Activated CD4-positive, alpha-beta T cell treated with anti-CD3 and anti-CD28 coated beads, Interleukin-2, amount 10 ng/mL, durations not matched to agents 24 days and 14 days (primary cell): ENCODE results near the gene CALCOCO1. TPM values are rescaled to one million over a fixed set of nuclear protein-coding genes. Genes with fewer than 3 reads are reported as not detected.
"Not testable (repeated sequence)": the region's sequence is repeated elsewhere in the genome, so short reads cannot be mapped to it uniquely, and the experiment has no call there.

ENCODE experiments used
- DNase-seq: peaks from one replicate; pipeline ENCODE4 v3.0.0; 2022
- H3K27ac Mint-ChIP-seq: one replicate; pipeline ENCODE4 v1.8.0; 2022; ENCODE audit warnings: mild to moderate bottlenecking, mixed read lengths
- H3K27me3 Mint-ChIP-seq: one replicate; pipeline ENCODE4 v1.8.0; 2022; ENCODE audit warnings: mixed read lengths
- H3K36me3 Mint-ChIP-seq: one replicate; pipeline ENCODE4 v1.8.0; 2022; ENCODE audit warnings: low read depth, mild to moderate bottlenecking, mixed read lengths
- H3K4me1 Mint-ChIP-seq: one replicate; pipeline ENCODE4 v1.8.0; 2021; ENCODE audit warnings: mixed read lengths
- H3K4me3 Mint-ChIP-seq: one replicate; pipeline ENCODE4 v1.8.0; 2022; ENCODE audit warnings: mild to moderate bottlenecking, moderate library complexity, mixed read lengths
- H3K9me3 Mint-ChIP-seq: one replicate; pipeline ENCODE4 v1.8.0; 2021; ENCODE audit warnings: mixed read lengths
- intact Hi-C: fragments of 100-400 bp; cut with micrococcal nuclease; formaldehyde crosslinking; loops from one replicate; pipeline ENCODE4 v1.15.1; 2023
- total RNA-seq: library from RNA; stranded (reverse); gene quantifications from 2 replicates; pipeline ENCODE4 v1.2.3, GENCODE V29; 2022

The CALCOCO1 gene, protein sequence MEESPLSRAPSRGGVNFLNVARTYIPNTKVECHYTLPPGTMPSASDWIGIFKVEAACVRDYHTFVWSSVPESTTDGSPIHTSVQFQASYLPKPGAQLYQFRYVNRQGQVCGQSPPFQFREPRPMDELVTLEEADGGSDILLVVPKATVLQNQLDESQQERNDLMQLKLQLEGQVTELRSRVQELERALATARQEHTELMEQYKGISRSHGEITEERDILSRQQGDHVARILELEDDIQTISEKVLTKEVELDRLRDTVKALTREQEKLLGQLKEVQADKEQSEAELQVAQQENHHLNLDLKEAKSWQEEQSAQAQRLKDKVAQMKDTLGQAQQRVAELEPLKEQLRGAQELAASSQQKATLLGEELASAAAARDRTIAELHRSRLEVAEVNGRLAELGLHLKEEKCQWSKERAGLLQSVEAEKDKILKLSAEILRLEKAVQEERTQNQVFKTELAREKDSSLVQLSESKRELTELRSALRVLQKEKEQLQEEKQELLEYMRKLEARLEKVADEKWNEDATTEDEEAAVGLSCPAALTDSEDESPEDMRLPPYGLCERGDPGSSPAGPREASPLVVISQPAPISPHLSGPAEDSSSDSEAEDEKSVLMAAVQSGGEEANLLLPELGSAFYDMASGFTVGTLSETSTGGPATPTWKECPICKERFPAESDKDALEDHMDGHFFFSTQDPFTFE
- 14.5 and 15.2 TPM in 2 replicates for total RNA-seq

DNA sequence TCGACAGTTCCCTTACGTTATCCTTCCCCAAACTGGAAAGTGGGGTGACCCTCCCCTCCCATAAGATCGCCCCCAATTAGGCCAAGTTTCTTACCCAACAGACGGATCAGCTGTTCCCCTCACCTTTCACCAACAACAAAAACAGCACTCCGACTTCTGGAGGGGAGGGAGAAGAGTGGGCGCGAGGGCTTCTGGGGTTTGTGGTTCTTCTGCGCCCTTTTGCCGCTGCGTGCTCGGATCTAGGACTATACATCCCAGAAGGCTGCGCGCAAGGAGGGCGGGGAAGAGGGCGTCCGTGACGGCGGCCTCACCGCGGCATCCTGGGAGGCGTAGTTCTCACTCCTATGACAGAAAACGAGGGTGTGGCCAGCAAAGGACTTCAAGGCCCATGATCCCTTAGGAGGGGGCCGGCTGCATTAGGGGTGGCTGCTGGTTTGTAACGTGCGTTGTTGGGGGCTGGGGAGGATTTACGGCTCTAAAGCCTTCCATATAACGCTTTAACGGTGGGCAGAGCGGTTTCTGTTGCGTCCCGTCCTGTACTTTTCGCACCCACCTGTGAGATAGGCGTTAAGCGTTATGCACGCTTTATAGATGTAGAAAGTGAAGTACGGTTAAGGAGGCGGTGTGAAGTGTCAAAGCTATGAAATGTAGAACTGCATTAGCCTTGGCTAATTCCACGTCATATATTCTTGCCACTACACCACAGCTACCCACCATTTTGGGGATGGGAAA, at the start of gene CALCOCO1:
CALCOCO1 (minus strand) TSS at position 143 of the 732 bp plus-strand sequence. CDS start 2,210 bp downstream, outside the sequence.
- intact Hi-C loops = loop anchor here (1.0 to 2.0 kb wide), 5 partner anchors 11 to 462 kb away; partner anchors contain the start of genes ATP5MC2 and TARBP2

DNA sequence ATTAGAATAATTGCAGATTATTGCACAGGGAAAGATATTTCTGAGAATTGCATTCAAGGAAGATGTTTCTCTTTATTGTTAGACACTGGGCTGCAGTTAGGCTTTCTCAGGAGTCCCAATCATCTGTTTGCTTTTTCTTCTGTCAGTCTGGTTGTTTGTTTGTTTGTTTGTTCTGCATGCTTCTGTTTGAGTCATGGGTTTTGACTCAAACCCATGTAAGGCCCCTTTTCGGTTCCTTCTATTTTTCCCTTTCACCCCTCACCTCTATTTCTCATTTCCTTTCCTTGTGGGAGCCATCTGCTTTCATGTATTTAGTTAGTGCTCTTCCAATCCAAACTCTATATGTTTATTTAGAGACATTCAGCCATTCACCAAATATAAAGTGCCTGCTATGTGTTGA, 49.6 kb upstream of the CALCOCO1 start:
- H3K36me3 Mint-ChIP-seq = no peaks in the 10 kb centered on the region
- peaks cover 51% of the 10 kb centered on the region for H3K27me3 Mint-ChIP-seq
- no peaks in the 10 kb centered on the region for H3K9me3 Mint-ChIP-seq

More for the DNA sequence above, at the start of gene CALCOCO1:
- Mint-ChIP-seq H3K4me1 (peaks cover 26% of the 10 kb centered on the region), H3K27me3 (peaks cover 2% of the 10 kb centered on the region), H3K36me3 (peaks cover 15% of the 10 kb centered on the region), H3K4me3 (peak within 1 kb of the TSS; percentile 95), H3K27ac (peak within 1 kb of the TSS; percentile 90), H3K9me3 (no peaks in the 10 kb centered on the region)
- peak; percentile 99 for DNase-seq

DNA sequence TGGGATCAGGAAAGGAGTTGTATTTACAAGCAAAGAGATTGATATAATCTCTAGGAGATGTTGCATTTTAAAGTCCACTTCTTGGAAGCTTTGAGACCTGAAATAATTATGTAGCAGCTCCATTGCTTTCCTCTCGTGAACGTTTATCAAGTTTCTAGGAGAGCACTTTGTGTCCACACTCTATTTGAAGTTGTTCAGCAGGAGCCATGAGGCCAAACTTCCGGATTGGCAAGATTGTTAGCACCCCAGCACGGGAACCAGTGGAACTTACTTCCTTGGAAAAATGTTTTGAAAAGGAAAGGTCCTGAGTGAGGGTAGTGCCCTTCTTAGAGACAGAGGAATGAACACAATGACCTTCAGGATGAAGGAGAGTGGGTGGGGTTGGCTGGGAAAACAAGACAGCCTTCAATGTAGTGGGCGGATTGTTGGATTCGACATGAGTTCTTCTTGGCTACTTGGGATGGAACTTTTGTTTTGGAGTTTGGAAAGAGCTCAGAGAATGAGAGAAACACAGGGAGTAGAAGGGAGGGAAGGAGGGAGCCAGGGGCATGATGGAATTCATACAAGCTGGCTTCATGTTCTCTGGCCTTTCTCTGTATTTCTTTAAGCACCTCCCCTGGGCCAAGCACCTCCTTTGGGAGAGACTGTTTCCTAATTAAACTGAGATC, 48.4 kb upstream of the CALCOCO1 start:
- Mint-ChIP-seq H3K27me3 (peaks cover 45% of the 10 kb centered on the region), H3K36me3 (no peaks in the 10 kb centered on the region), H3K4me3 (no peak overlapping the region), H3K9me3 (no peaks in the 10 kb centered on the region), H3K27ac (no peak overlapping the region), H3K4me1 (no peaks in the 10 kb centered on the region)
- DNase-seq = no peak
- intact Hi-C loops = no loop called here

More for the DNA sequence above, 49.6 kb upstream of the CALCOCO1 start:
- no peak overlapping the region for H3K27ac Mint-ChIP-seq
- no peaks in the 10 kb centered on the region for H3K4me1 Mint-ChIP-seq
- no peak overlapping the region for H3K4me3 Mint-ChIP-seq
- intact Hi-C loops = no loop called here
- no peak for DNase-seq

DNA sequence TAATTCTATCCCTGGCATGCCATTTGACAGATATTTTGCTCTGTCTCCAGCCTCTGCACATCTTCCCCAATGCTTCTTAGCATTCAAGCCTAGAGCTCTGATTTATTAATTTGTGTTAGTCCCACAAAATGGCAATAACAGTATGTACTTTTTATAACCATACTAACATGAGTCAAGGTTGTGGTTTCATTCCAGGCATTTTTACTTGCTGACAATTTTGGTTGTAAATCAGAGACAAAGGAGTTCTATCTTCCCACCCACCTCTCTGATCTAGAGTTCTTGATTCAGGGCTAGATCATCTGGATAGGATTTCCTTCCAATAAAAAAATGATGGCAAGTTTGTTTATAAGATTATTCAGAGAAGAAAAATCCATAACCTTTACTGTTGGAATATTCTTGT, 43.0 kb upstream of the CALCOCO1 start:
- Mint-ChIP-seq H3K4me3 (no peak overlapping the region), H3K36me3 (no peaks in the 10 kb centered on the region), H3K27me3 (peaks cover 50% of the 10 kb centered on the region), H3K9me3 (no peaks in the 10 kb centered on the region), H3K4me1 (no peaks in the 10 kb centered on the region), H3K27ac (no peak overlapping the region)
- intact Hi-C loops = no loop called here
- no peak for DNase-seq

DNA sequence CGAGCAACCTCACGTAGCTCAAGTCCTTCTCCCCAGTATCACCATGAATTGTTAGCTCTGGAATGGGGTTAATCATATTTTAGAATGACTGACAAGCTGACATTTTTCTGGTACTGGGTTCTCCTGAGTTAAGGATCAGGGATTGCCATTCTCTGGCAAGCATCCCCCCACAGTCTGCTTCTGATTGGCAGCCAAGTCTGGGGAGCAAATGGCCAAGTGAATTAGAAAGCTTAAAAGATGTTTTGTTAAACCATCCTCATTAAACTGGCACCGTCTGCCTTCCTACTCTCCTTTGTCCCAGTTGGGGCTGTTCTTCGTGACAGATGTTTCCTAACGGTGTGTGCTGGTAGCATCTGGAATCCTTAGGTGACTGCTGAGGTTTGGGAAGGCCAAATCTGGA, 41.7 kb upstream of the CALCOCO1 start:
- Mint-ChIP-seq H3K4me1 (no peaks in the 10 kb centered on the region), H3K9me3 (no peaks in the 10 kb centered on the region), H3K36me3 (no peaks in the 10 kb centered on the region), H3K27ac (no peak overlapping the region), H3K27me3 (peaks cover 59% of the 10 kb centered on the region), H3K4me3 (no peak overlapping the region)
- no peak for DNase-seq
- intact Hi-C loops = no loop called here

DNA sequence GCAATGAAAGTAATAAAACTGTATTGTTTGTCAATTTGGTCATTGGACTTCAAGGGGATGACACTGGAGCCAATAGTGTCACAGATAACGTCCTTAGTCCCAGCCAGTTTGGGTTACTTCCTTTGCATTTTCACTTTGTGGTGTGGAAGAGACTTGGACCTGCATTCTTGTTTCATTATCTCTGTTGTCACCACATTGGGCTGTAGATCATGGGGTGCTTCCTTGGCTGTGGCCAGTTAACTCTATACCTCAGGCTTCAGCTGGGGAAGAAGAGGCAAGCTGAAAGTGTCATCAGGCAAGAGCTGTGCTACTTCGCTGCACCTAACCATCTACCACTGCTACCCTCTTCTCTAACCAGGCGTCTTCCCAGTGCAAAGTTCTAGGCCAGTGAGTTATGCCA, 39.6 kb upstream of the CALCOCO1 start:
- Mint-ChIP-seq H3K27me3 (peaks cover 62% of the 10 kb centered on the region), H3K9me3 (no peaks in the 10 kb centered on the region), H3K27ac (no peak overlapping the region), H3K4me3 (no peak overlapping the region), H3K36me3 (no peaks in the 10 kb centered on the region), H3K4me1 (no peaks in the 10 kb centered on the region)
- intact Hi-C loops = no loop called here
- DNase-seq = no peak

DNA sequence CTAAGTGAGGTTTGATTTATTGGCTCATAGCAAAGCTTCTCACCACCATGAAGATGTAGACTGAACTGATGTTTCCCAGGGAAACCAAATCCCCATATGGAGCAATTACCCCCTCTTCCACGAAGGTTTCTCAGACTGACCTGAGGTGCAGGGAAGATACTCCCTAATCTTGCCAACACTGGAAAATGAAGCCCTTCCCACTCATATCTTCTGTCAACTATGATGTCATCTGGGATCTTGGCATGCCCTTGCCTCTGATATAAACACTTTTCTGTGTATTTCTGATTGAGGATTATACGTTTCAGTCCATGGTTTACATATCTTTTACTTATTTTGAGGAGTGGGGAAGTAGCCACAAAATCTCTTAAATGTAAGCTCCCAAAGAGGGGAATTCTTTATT, 38.6 kb upstream of the CALCOCO1 start:
- no peaks in the 10 kb centered on the region for H3K9me3 Mint-ChIP-seq
- H3K27me3 Mint-ChIP-seq = peaks cover 62% of the 10 kb centered on the region
- no peak overlapping the region for H3K27ac Mint-ChIP-seq
- no peak for DNase-seq
- no peak overlapping the region for H3K4me3 Mint-ChIP-seq
- intact Hi-C loops = no loop called here
- H3K36me3 Mint-ChIP-seq = no peaks in the 10 kb centered on the region
- no peaks in the 10 kb centered on the region for H3K4me1 Mint-ChIP-seq

DNA sequence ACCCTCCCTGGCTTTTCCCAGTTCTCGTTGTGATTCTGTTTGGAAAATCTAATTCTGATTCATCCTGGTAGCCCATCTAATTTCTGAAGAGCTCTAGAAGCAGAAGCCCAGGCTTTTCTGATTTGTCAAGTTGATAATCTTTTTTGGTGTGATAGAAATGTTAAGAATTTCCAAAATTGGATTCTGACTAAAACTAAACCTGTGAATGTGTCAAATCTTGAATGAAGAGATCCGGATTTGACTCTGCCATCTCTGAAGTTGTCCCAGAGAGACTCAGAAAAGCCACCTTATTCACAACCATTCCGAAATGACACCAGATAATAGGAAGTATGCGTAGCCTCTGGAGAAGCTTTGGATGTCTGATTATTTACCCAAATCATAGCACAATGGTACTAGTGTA, 37.4 kb upstream of the CALCOCO1 start:
- H3K36me3 Mint-ChIP-seq = no peaks in the 10 kb centered on the region
- DNase-seq = no peak
- peaks cover 65% of the 10 kb centered on the region for H3K27me3 Mint-ChIP-seq
- H3K4me1 Mint-ChIP-seq = no peaks in the 10 kb centered on the region
- no peak overlapping the region for H3K4me3 Mint-ChIP-seq
- intact Hi-C loops = no loop called here
- no peaks in the 10 kb centered on the region for H3K9me3 Mint-ChIP-seq
- no peak overlapping the region for H3K27ac Mint-ChIP-seq

DNA sequence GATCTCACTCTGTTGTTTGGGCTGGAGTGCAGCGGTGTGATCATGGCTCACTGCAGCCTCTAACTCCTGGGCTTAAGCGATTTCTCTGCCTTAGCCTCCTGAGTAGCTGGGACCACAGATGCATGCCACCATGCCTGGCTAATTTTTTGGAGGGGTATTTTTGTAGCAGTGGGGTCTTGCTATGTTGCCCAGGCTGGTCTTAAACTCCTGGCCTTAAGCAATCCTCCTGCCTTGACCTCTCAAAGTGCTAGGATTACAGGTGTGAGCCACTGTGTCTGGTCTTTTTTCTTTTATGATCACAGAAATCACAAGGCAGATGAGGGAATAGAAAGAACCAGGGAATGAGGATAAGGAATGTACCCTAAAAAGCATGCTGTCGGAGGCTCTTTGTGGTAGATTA, 35.5 kb upstream of the CALCOCO1 start:
- H3K4me3 Mint-ChIP-seq, DNase-seq, H3K27ac Mint-ChIP-seq, H3K36me3 Mint-ChIP-seq, intact Hi-C loops, H3K9me3 Mint-ChIP-seq: not testable (repeated sequence)
- Mint-ChIP-seq H3K4me1 (peaks cover 10% of the 10 kb centered on the region), H3K27me3 (peaks cover 74% of the 10 kb centered on the region)

DNA sequence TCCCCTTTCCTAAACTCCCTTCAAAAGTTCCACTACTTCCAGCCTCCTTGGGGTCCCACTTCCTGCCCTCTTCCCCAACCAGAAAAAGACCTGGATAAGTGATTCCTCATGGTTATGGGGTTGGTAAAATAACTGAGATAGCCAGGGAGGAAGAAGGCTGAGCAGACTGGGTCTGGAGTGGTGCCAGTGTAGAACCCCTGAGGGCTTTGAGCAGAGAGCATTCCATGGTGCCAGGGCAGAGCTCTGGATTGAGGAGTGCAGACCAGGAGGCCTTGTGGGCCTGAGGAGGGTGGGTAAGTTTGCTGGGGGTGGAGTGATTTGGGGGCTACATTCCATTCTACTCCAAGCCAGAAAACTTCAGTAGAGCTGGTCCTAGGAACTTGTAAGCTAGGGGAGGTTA, 34.1 kb upstream of the CALCOCO1 start:
- Mint-ChIP-seq H3K27ac (no peak overlapping the region), H3K27me3 (peaks cover 62% of the 10 kb centered on the region), H3K4me3 (no peak overlapping the region), H3K36me3 (no peaks in the 10 kb centered on the region), H3K4me1 (peaks cover 22% of the 10 kb centered on the region), H3K9me3 (no peaks in the 10 kb centered on the region)
- intact Hi-C loops = no loop called here
- DNase-seq = no peak

DNA sequence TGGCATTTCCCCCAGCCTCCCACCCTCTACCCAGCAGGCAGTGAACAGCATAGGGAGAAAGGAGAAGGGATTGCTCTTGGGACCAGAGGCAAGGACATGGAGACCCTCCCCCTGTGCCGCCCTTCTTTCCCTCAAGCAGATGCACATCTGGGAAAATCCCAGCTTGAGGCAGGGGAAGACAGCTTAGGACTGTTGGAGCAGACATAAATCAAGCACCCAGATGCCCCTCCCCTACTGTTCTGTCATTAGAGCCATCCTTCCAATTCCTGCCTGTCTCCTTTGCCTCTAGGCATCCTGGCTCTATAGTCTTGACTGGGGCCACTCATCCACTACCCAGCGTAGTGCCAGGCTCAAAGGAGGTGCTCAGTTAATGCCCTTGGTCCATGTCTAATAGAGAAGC, 32.0 kb upstream of the CALCOCO1 start:
- Mint-ChIP-seq H3K4me1 (peaks cover 32% of the 10 kb centered on the region), H3K27me3 (peaks cover 48% of the 10 kb centered on the region), H3K4me3 (no peak overlapping the region), H3K36me3 (no peaks in the 10 kb centered on the region), H3K9me3 (no peaks in the 10 kb centered on the region), H3K27ac (no peak overlapping the region)
- intact Hi-C loops = loop anchor here (5.0 kb wide), 1 partner anchor 132 kb away; the partner anchor contains the start of gene ATF7
- DNase-seq = no peak

DNA sequence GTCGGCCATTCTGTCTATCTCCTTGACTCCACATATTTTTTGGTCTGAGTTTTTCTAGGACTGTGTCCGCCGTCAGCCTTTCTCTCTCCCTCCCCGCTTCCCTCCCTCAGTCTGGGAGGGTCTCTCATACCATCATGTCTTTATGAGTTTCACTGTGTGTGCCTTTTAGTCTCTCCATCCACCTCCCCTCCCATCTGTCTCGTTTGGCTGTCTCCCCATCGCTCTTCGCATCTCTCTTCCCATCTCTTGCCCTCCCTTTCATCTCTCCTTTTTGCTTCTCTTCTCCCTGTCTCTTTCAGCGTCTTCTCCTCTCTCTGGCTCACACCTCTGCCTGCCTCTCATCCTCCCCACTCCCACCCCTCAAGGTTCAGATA, 31.5 kb upstream of the CALCOCO1 start:
- Mint-ChIP-seq H3K9me3 (no peaks in the 10 kb centered on the region), H3K4me3 (no peak overlapping the region), H3K27me3 (peaks cover 47% of the 10 kb centered on the region), H3K4me1 (peaks cover 32% of the 10 kb centered on the region), H3K36me3 (no peaks in the 10 kb centered on the region), H3K27ac (no peak overlapping the region)
- intact Hi-C loops = loop anchor here (5.0 kb wide), 1 partner anchor 131 kb away; the partner anchor contains the start of gene ATF7
- no peak for DNase-seq

DNA sequence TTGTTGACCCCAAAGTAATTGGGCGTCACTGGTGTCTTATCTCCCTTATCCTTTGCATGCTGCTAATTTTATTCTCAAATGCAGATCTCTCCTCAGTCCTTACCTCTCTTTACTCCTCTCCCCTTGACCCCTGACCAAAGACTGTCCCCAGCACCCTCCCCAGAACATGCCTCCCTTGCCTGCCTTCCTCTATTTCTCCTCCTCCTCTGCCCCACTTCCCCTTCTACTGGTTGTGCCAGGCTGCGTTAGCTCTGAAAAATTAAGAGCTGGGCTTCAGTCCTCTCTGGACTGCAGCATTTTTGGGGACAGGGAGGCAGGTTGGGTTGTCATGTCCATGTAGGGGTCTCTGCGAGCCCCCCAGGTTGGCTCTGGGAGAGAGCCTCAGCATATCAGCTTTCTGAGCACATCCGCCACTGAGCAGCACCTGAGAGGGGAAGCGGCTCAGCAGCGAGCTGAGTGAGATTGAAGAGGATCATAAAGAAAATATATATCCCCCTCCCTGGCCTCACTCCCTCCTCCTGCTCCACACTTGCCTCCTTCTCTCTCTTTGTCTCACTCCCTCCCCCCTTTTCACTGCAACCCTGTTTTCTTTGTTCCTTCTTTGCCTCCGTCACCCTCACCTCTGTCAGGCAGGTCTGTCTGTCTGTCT, 31.0 kb upstream of the CALCOCO1 start:
- Mint-ChIP-seq H3K4me1 (peaks cover 32% of the 10 kb centered on the region), H3K9me3 (no peaks in the 10 kb centered on the region), H3K4me3 (no peak overlapping the region), H3K36me3 (no peaks in the 10 kb centered on the region), H3K27ac (no peak overlapping the region), H3K27me3 (peaks cover 41% of the 10 kb centered on the region)
- no peak for DNase-seq
- intact Hi-C loops = loop anchor here (5.0 kb wide), 1 partner anchor 131 kb away; the partner anchor contains the start of gene ATF7
